ENCODE data around the gene RTRAF.

Gene RTRAF

DNA sequence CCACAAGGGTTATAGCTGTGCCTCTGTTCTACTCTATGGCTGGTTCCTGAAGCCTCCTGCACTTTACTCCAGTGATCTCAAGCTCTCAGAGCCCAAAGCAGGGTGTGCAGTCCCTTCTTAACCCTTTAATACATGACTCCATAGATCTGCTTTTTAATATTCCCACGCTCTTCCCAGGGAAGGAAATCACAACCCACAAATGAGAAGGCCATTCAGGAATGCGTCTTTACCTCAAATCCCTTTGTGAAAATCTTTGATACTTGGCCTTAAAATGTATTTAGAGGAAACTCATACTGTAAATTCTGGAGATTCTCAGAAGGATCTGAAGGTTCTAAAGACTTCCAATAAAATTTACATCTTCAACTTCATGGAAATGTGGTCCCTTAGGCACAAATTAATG, 62.5 kb downstream of the RTRAF start:
- DNase-seq = no peak

DNA sequence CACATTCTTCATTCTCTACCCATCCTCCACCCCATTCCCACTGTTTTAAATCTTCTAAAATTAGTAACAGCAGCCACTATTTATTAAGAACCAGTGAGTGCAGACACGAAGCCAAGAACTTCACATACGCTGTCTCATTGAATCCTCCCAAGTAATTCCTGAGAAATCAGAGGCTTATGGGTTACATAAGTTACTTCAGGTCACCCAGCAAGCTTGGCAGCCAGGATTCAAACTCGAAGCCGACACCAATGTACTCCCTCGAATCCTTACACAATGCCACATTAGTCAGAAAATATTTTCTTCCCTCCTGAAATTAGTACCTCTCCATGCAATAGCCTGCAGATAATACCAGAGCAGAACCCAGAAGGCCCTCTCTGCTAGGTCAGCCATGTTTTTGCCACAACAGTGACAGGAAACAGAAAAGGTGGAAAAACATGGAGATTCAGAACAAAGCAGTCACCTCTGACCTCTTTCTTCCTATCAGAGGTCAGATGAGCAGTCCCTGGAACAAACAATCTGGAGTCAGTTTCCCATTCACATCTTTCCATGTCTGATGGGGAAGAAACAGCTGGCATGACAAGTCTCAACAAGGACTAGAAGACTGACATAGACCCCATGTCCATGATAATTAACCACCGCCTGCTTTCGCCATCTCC, 63.1 kb downstream of the RTRAF start:
- no peak for DNase-seq

- no peak for DNase-seq
Observed at GRCh38 chr14:52053044-52053443, 63.7 kb downstream of the RTRAF start.

- no peak for DNase-seq
Observed at GRCh38 chr14:52054678-52055077, 65.3 kb downstream of the RTRAF start.

- DNase-seq = no peak
Observed at GRCh38 chr14:52055167-52055566, 65.8 kb downstream of the RTRAF start.

- no peak for DNase-seq
Observed at GRCh38 chr14:52058341-52058740, 69.0 kb downstream of the RTRAF start.

GRCh38 chr14:52059649-52060048, 70.3 kb downstream of the RTRAF start:
- DNase-seq = no peak

DNA sequence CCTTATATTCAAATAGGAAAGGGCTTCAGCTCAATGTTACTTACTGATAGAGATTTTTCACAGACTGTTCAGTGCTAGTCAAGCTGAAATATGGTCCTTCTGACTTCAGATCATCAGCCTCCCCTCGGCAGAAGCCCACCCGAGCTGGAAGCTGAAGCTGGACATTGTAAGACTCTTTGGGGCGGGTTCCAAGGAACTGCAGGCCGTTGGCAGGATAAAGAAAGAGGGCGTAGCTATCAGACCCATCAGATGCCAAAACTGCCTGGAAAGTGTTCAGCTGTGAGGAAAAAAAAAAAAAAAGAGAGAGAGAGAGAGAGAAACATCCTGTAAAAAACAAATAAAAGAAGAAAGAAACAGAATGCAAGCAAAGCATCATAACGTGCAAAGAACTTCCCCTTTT, 70.7 kb downstream of the RTRAF start:
- DNase-seq = no peak

Data from hippocampal formation (tissue), 2 donors.